Stimulated activated CD4-positive, alpha-beta T cell treated with anti-CD3 and anti-CD28 coated beads, Interleukin-4, amount 100 ng/mL, for 1 hour (primary cell): ENCODE measurements around the gene PPA1.
A peak's percentile ranks its signal among the peaks of the same experiment; 100 is the strongest.
"Not testable (repeated sequence)": the region's sequence is repeated elsewhere in the genome, so short reads cannot be mapped to it uniquely, and the experiment has no call there.

Experiments
- DNase-seq: peaks from one replicate; pipeline ENCODE4 v3.0.0-alpha.2; 2020

PPA1 gene

GRCh38 chr10:70166394-70166793 lies 66.8 kb downstream of the PPA1 start:
- DNase-seq = no peak

GRCh38 chr10:70164163-70164562 lies 69.1 kb downstream of the PPA1 start:
- DNase-seq = no peak

- DNase-seq = no peak
Observed at GRCh38 chr10:70163448-70163847, 69.8 kb downstream of the PPA1 start.

GRCh38 chr10:70162892-70163201 lies 70.4 kb downstream of the PPA1 start:
- peak; percentile 52 for DNase-seq

GRCh38 chr10:70162151-70162891 lies 70.9 kb downstream of the PPA1 start:
- DNase-seq = no peak

- no peak for DNase-seq
Observed at GRCh38 chr10:70160798-70161197, 72.4 kb downstream of the PPA1 start.

GRCh38 chr10:70159366-70159765 lies 73.9 kb downstream of the PPA1 start:
- not testable (repeated sequence) for DNase-seq

GRCh38 chr10:70158113-70158512 lies 75.1 kb downstream of the PPA1 start:
- no peak for DNase-seq

GRCh38 chr10:70155255-70155838 lies 77.9 kb downstream of the PPA1 start:
- no peak for DNase-seq
